ENCODE results near the gene SLC35F3.
"Not testable (repeated sequence)": the region's sequence is repeated elsewhere in the genome, so short reads cannot be mapped to it uniquely, and the experiment has no call there.

The SLC35F3 gene

DNA sequence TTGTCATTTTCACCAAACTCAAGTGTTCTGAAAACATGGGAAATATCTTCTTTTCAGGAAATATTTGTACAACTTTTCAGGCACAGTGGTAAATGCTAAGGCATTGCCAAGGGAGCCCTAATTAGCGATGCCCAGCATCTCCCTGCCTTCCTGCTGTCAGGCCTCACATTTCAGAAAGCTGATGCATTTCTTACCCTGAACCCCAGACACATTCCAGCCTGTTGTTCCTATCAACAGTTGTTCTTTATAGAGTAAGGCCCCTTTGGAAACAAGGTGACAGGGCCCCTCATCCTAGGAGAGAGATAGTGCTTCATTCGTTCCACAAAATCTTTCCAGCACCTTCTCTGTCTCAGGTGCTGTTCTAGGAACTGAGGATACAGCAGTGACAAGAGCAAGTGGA is 332.9 kb downstream of the SLC35F3 start:
- Histone ChIP-seq H3K4me1 (ENCODE audit: control insufficient read depth, insufficient read depth, low read length) (peaks cover 11% of the 10 kb centered on the region; the same call in 1 of the 2 replicates), H3K9ac (ENCODE audit: low read length) (no peak overlapping the region), H3K27ac (ENCODE audit: low read depth, low read length) (no peak overlapping the region), H3K9me3 (ENCODE audit: control insufficient read depth, insufficient read depth, low read depth, low read length) (no peaks in the 10 kb centered on the region), H3K4me3 (ENCODE audit: low read depth, low read length) (no peak overlapping the region), H3K36me3 (ENCODE audit: control insufficient read depth, insufficient read depth, low read length) (no peaks in the 10 kb centered on the region), H3K27me3 (ENCODE audit: control insufficient read depth, insufficient read depth, low read length) (no peaks in the 10 kb centered on the region)

DNA sequence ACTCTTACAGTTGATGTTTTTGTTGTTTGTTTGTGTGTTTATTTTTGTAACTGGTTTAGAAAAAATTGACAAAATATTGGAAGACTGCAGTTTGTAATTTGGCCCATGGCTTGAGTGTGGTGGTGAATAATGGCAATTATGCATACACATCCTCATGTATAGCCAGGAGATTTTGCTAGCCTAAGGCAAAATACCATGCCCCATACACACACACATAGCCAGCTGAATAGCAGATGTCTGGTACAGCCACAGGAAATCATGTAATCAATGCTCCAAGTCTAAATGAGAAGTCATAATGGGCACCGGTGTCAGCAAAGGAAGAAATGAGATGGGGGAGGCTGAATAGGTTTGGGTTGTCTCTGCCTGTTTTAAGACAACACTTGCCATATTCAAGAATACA is 333.6 kb downstream of the SLC35F3 start:
- Histone ChIP-seq H3K4me3 (ENCODE audit: low read depth, low read length) (no peak overlapping the region), H3K27me3 (ENCODE audit: control insufficient read depth, insufficient read depth, low read length) (no peaks in the 10 kb centered on the region), H3K27ac (ENCODE audit: low read depth, low read length) (no peak overlapping the region), H3K36me3 (ENCODE audit: control insufficient read depth, insufficient read depth, low read length) (no peaks in the 10 kb centered on the region), H3K9me3 (ENCODE audit: control insufficient read depth, insufficient read depth, low read depth, low read length) (no peaks in the 10 kb centered on the region), H3K4me1 (ENCODE audit: control insufficient read depth, insufficient read depth, low read length) (peaks cover 11% of the 10 kb centered on the region; the same call in 1 of the 2 replicates), H3K9ac (ENCODE audit: low read length) (no peak overlapping the region)

DNA sequence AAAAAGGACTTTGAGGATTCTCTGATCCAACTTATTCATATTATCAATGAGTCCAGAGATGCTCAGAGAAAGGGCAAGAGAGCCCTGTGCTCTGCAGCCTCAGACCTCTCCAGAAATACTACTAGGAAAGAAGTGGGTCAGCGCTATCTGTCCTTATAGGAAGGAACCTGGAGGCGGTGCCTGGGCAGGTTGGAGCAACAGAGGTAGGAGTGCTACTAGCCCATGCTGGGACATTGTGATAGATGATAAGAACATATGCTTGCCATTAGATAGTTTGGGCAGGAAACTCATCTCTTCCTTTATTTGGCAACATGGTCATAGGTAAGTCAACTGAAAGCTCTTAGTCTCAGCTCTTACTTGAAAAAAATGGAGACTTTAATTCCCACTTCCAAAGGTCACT is 335.0 kb downstream of the SLC35F3 start:
- peaks cover 4% of the 10 kb centered on the region; the same call in 1 of the 2 replicates for H3K4me1 ChIP-seq (ENCODE audit: control insufficient read depth, insufficient read depth, low read length)
- H3K9me3 ChIP-seq (ENCODE audit: control insufficient read depth, insufficient read depth, low read depth, low read length): no peaks in the 10 kb centered on the region
- no peak overlapping the region for H3K9ac ChIP-seq (ENCODE audit: low read length)
- no peak overlapping the region for H3K4me3 ChIP-seq (ENCODE audit: low read depth, low read length)
- H3K36me3 ChIP-seq (ENCODE audit: control insufficient read depth, insufficient read depth, low read length): no peaks in the 10 kb centered on the region
- no peak overlapping the region for H3K27ac ChIP-seq (ENCODE audit: low read depth, low read length)
- no peaks in the 10 kb centered on the region for H3K27me3 ChIP-seq (ENCODE audit: control insufficient read depth, insufficient read depth, low read length)

DNA sequence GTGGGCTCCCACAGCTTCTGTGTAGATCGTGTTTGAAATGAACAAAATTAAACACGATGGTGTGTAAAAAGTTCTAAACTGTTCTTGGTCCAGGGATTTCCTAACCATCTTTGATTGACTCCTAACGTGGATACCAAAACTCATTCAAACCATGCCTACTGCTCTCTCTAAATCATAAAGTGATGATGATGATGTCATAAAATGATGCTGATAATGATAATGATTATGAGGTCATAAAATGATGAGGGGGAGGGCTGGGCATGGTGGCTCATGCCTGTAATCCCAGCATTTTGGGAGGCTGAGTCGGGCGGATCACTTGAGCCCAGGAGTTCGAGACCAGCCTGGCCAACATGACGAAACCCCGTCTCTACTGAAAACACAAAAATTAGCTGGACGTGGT is 335.5 kb downstream of the SLC35F3 start:
- Histone ChIP-seq H3K36me3 (ENCODE audit: control insufficient read depth, insufficient read depth, low read length) (no peaks in the 10 kb centered on the region), H3K27me3 (ENCODE audit: control insufficient read depth, insufficient read depth, low read length) (no peaks in the 10 kb centered on the region), H3K4me3 (ENCODE audit: low read depth, low read length) (no peak overlapping the region), H3K9me3 (ENCODE audit: control insufficient read depth, insufficient read depth, low read depth, low read length) (no peaks in the 10 kb centered on the region), H3K9ac (ENCODE audit: low read length) (no peak overlapping the region), H3K27ac (ENCODE audit: low read depth, low read length) (no peak overlapping the region), H3K4me1 (ENCODE audit: control insufficient read depth, insufficient read depth, low read length) (peaks cover under 1% of the 10 kb centered on the region; the same call in 1 of the 2 replicates)

DNA sequence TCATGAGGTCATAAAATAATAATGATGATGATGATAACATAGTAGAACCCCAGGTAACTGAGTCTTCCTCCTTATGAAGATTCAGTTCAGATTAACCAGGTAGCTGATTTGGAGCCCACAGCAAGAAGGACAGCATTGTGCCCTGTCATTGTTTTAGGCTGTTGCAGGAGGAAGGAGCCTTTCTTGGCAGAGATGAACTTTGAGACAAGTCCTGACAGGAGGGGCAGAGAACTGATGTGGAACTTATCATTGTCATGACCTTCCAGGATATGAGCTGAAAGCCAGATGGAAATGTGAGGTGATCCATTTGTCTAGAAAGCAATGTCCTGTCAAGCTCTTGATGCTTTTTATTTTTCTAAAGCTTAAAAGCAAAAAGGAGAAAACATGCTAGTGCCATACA is 336.2 kb downstream of the SLC35F3 start:
- Histone ChIP-seq H3K36me3 (ENCODE audit: control insufficient read depth, insufficient read depth, low read length) (no peaks in the 10 kb centered on the region), H3K9me3 (ENCODE audit: control insufficient read depth, insufficient read depth, low read depth, low read length) (no peaks in the 10 kb centered on the region), H3K27me3 (ENCODE audit: control insufficient read depth, insufficient read depth, low read length) (no peaks in the 10 kb centered on the region), H3K27ac (ENCODE audit: low read depth, low read length) (no peak overlapping the region), H3K4me1 (ENCODE audit: control insufficient read depth, insufficient read depth, low read length) (no peaks in the 10 kb centered on the region), H3K4me3 (ENCODE audit: low read depth, low read length) (no peak overlapping the region), H3K9ac (ENCODE audit: low read length) (no peak overlapping the region)

DNA sequence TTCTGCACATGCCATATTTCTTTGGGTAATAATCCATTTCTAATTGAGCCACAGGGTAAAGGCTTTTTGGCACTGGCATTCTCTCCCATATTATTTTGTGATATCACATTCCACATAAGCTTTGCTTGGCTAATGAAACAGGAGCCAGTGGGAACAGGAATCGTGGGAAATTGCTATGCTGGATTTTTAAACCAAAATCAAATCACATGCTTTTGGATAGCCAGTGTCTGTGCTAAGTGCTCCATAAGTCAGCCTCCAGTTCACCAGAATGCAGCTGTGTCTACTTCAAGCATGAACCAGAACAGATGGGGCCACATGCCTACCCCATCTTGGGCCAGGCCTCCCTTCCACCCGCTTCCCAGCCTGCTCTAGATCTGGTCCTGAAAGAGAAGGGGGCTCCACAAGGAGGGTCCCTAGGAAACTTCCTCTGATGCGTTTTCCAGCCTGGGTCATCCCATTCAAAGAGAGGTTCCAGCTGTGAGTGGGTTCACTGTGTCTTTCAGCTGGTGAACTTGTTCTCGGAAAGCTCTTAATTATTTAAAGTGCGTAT is 337.5 kb downstream of the SLC35F3 start:
- Histone ChIP-seq H3K27me3 (ENCODE audit: control insufficient read depth, insufficient read depth, low read length) (no peaks in the 10 kb centered on the region), H3K4me1 (ENCODE audit: control insufficient read depth, insufficient read depth, low read length) (no peaks in the 10 kb centered on the region), H3K36me3 (ENCODE audit: control insufficient read depth, insufficient read depth, low read length) (no peaks in the 10 kb centered on the region), H3K4me3 (ENCODE audit: low read depth, low read length) (no peak overlapping the region), H3K27ac (ENCODE audit: low read depth, low read length) (no peak overlapping the region), H3K9ac (ENCODE audit: low read length) (no peak overlapping the region), H3K9me3 (ENCODE audit: control insufficient read depth, insufficient read depth, low read depth, low read length) (no peaks in the 10 kb centered on the region)

DNA sequence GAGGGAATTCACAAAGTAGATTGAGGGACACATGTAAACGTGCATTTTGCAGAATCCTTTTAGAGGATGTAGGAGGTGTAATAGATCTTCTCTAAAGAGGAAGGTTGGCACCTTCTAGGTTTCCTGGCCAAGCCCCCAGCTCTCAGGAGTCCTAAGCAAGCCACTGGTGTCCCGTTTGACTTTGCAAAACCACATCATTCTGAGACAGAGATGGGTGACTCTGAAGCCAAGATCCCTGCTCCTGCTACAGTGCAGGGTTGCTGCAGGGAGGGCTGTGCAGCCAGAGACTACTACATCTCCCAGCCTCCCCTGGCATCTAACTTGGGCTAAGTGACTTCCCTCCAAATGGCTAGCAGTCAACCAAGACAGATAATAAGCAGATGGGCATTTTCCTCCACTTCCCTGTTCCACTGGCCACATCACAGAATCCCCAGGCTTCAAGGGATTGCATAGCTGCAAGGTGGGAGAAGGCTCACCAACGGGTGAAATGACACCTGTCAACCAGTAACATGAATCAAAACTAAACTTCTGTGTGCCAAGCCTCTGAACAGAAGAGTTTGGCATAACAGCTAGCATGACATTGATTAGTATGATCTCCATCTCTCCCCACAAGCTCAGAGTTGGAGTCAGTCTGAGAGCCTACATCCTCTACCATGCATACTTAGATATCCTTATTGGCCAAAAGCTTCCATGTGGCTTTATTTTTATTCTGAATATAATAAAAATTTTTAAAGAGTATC is 339.2 kb downstream of the SLC35F3 start:
- peaks cover 4% of the 10 kb centered on the region for H3K9me3 ChIP-seq (ENCODE audit: control insufficient read depth, insufficient read depth, low read depth, low read length)
- no peak overlapping the region for H3K27ac ChIP-seq (ENCODE audit: low read depth, low read length)
- no peaks in the 10 kb centered on the region for H3K4me1 ChIP-seq (ENCODE audit: control insufficient read depth, insufficient read depth, low read length)
- no peak overlapping the region for H3K9ac ChIP-seq (ENCODE audit: low read length)
- H3K4me3 ChIP-seq (ENCODE audit: low read depth, low read length): no peak overlapping the region
- no peaks in the 10 kb centered on the region for H3K27me3 ChIP-seq (ENCODE audit: control insufficient read depth, insufficient read depth, low read length)
- H3K36me3 ChIP-seq (ENCODE audit: control insufficient read depth, insufficient read depth, low read length): no peaks in the 10 kb centered on the region

DNA sequence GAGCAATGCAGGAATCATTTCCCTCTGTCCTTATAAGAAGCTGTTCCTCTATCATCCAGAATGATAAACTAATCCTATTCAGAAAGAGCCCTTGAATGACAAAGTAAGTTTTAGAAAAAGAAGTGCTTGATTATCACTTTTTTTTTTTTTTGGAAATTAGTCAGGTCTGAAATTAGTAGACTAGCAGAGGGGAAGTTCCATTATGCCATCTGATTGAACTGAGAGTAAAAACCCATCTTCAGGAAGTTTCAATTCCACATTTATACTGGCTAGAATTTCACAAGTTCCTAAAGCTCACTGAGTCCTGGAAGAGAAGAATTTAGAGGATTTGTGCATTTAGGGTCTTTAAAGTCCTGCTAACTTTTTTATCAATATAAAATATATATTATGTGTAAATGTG is 340.0 kb downstream of the SLC35F3 start:
- Histone ChIP-seq H3K4me3 (ENCODE audit: low read depth, low read length) (no peak overlapping the region), H3K36me3 (ENCODE audit: control insufficient read depth, insufficient read depth, low read length) (no peaks in the 10 kb centered on the region), H3K27ac (ENCODE audit: low read depth, low read length) (no peak overlapping the region), H3K27me3 (ENCODE audit: control insufficient read depth, insufficient read depth, low read length) (no peaks in the 10 kb centered on the region), H3K9me3 (ENCODE audit: control insufficient read depth, insufficient read depth, low read depth, low read length) (peaks cover 8% of the 10 kb centered on the region), H3K4me1 (ENCODE audit: control insufficient read depth, insufficient read depth, low read length) (no peaks in the 10 kb centered on the region), H3K9ac (ENCODE audit: low read length) (no peak overlapping the region)

DNA sequence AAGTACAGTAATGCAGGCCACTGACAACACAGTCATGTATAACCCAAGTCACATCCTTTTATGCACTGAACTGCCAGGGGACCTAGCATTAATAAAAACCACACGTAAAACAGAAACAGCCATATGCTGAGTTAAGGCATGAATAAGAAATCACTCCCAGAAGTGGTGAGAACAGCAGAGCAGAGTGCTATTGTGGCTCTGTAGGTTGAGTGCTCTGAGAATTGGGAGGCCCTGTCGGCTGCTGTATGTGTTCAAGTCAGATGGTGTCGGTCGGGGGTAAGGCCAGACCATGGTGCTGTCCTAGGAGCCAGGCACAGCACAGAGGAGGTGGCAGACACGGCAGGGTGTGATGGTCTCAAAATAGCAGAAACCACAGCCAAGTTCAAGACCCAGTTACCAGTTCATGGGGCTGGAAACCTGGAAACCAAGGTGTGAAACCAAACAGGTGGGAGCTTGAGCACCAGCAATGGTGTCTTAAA is 342.2 kb downstream of the SLC35F3 start:
- Histone ChIP-seq H3K9ac (ENCODE audit: low read length) (no peak overlapping the region), H3K36me3 (ENCODE audit: control insufficient read depth, insufficient read depth, low read length) (no peaks in the 10 kb centered on the region), H3K27ac (ENCODE audit: low read depth, low read length) (no peak overlapping the region), H3K4me1 (ENCODE audit: control insufficient read depth, insufficient read depth, low read length) (peaks cover 7% of the 10 kb centered on the region), H3K4me3 (ENCODE audit: low read depth, low read length) (no peak overlapping the region), H3K27me3 (ENCODE audit: control insufficient read depth, insufficient read depth, low read length) (no peaks in the 10 kb centered on the region), H3K9me3 (ENCODE audit: control insufficient read depth, insufficient read depth, low read depth, low read length) (peaks cover 8% of the 10 kb centered on the region)

DNA sequence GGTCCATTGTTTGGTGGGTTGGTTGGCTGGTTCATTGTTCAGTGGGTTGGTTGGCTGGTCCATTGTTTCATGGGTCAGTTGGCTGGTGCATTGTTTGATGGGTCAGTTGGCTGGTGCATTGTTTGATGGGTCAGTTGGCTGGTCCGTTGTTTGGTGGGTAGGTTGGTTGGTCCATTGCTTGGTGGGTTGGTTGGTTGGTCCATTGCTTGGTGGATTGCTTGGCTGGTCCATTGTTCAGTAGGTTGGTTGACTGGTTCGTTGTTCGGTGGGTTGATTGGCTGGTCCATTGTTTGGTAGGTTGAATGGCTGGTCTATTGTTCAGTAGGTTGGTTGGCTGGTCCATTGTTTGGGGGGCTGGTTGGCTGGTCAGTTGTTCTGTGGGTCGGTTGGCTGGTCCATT is 343.3 kb downstream of the SLC35F3 start:
- H3K9me3 ChIP-seq (ENCODE audit: control insufficient read depth, insufficient read depth, low read depth, low read length); H3K27me3 ChIP-seq (ENCODE audit: control insufficient read depth, insufficient read depth, low read length); H3K4me3 ChIP-seq (ENCODE audit: low read depth, low read length); H3K27ac ChIP-seq (ENCODE audit: low read depth, low read length); H3K36me3 ChIP-seq (ENCODE audit: control insufficient read depth, insufficient read depth, low read length); H3K9ac ChIP-seq (ENCODE audit: low read length); H3K4me1 ChIP-seq (ENCODE audit: control insufficient read depth, insufficient read depth, low read length): not testable (repeated sequence)

DNA sequence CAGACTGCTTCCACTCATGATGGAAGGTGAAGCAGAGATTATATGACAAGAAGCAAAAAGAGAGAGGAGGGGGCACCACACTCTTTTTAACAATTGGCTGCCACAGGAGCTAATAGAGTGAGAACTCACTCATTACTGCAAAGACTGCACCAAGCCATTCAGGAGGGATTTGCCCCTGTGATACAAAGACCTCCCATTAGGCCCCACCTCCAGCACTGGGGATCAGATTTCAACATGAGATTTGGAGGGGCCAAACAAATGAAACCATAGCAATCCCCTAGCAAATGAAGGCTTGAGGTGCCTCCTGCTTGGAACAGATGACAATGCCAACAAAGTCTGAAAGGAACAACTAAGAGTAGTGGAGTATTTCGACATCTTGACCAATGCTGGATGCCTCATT is 346.3 kb downstream of the SLC35F3 start:
- peaks cover 7% of the 10 kb centered on the region for H3K4me1 ChIP-seq (ENCODE audit: control insufficient read depth, insufficient read depth, low read length)
- peaks cover 8% of the 10 kb centered on the region for H3K9me3 ChIP-seq (ENCODE audit: control insufficient read depth, insufficient read depth, low read depth, low read length)
- no peak overlapping the region for H3K9ac ChIP-seq (ENCODE audit: low read length)
- H3K4me3 ChIP-seq (ENCODE audit: low read depth, low read length): no peak overlapping the region
- H3K36me3 ChIP-seq (ENCODE audit: control insufficient read depth, insufficient read depth, low read length): no peaks in the 10 kb centered on the region
- no peak overlapping the region for H3K27ac ChIP-seq (ENCODE audit: low read depth, low read length)
- no peaks in the 10 kb centered on the region for H3K27me3 ChIP-seq (ENCODE audit: control insufficient read depth, insufficient read depth, low read length)
